Measurements from ENCODE around the gene ERO1B.

The ERO1B gene

GRCh38 chr1:236181059-236181458, 100.7 kb downstream of the ERO1B start:
- Histone ChIP-seq H3K36me3 (ENCODE audit: control insufficient read depth in 1 of 2, insufficient read depth in 2 of 2, low read length in 2 of 2) (peaks cover 0 to 2% of the 10 kb centered on the region in 2 experiments), H3K79me1 (ENCODE audit: low read length) (no peaks in the 10 kb centered on the region), H2AK5ac (ENCODE audit: low read length) (no peak overlapping the region), H3K79me2 (ENCODE audit: control insufficient read depth, insufficient read depth, low read length, poor library complexity) (no peaks in the 10 kb centered on the region), H3K4me1 (ENCODE audit: control insufficient read depth in 1 of 2, insufficient read depth in 2 of 2, low read length in 2 of 2) (no peaks in the 10 kb centered on the region), H3K9me3 (ENCODE audit: insufficient read depth, low read depth, low read length) (no peaks in the 10 kb centered on the region), H4K91ac (ENCODE audit: low read depth, low read length) (no peak overlapping the region), H4K8ac (ENCODE audit: low read depth, low read length) (no peak overlapping the region), H4K12ac (ENCODE audit: low read depth, low read length) (no peak overlapping the region), H3K9ac (ENCODE audit: low read length) (no peak overlapping the region), H3K4ac (ENCODE audit: low read depth, low read length) (no peak overlapping the region), H3K23ac (ENCODE audit: low read length) (no peak overlapping the region), H2BK120ac (ENCODE audit: insufficient read depth, low read length, poor library complexity) (no peak overlapping the region), H3K14ac (ENCODE audit: low read length) (no peak overlapping the region), H2BK12ac (ENCODE audit: low read length) (no peak overlapping the region), H3K4me3 (ENCODE audit: low read depth, low read length) (no peak overlapping the region), H3K27ac (ENCODE audit: low read depth, low read length) (no peak overlapping the region), H3K27me3 (ENCODE audit: insufficient read depth, low read length) (no peaks in the 10 kb centered on the region), H2BK5ac (ENCODE audit: low read depth, low read length, poor library complexity) (no peak overlapping the region), H3K4me2 (ENCODE audit: low read length) (no peak overlapping the region), H3K18ac (ENCODE audit: low read length) (no peak overlapping the region), H2AFZ (ENCODE audit: insufficient read depth, low read length, poor library complexity) (no peak overlapping the region)
- no peak for DNase-seq
- WGBS (ENCODE audit: extremely low coverage, insufficient coverage, insufficient read length): no CpG with 5 or more reads among the region's 3 CpGs

DNA sequence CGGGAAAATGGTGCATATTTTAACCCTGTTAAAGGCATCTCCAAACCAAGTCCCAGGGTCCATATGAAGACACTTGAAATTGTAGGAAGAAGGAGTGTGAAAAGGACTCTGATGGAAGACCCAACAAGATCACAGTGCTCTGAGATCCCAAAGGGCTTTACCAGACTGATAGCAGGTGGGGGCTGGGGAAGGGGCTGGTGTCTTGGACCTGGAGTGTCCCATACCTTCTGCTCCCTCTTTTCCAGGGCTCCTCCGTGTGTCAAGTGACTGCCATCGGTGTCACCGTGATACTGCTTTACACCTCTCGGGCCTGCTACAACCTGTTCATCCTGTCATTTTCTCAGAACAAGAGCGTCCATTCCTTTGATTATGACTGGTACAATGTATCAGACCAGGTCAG, 102.1 kb downstream of the ERO1B start:
- Histone ChIP-seq H3K27me3 (ENCODE audit: insufficient read depth, low read length) (no peaks in the 10 kb centered on the region), H3K23ac (ENCODE audit: low read length) (no peak overlapping the region), H3K18ac (ENCODE audit: low read length) (no peak overlapping the region), H3K4ac (ENCODE audit: low read depth, low read length) (no peak overlapping the region), H3K4me3 (ENCODE audit: low read depth, low read length) (no peak overlapping the region), H2BK120ac (ENCODE audit: insufficient read depth, low read length, poor library complexity) (no peak overlapping the region), H4K8ac (ENCODE audit: low read depth, low read length) (no peak overlapping the region), H2AK5ac (ENCODE audit: low read length) (no peak overlapping the region), H2AFZ (ENCODE audit: insufficient read depth, low read length, poor library complexity) (no peak overlapping the region), H3K14ac (ENCODE audit: low read length) (no peak overlapping the region), H4K12ac (ENCODE audit: low read depth, low read length) (no peak overlapping the region), H2BK5ac (ENCODE audit: low read depth, low read length, poor library complexity) (no peak overlapping the region), H3K4me1 (ENCODE audit: control insufficient read depth in 1 of 2, insufficient read depth in 2 of 2, low read length in 2 of 2) (no peaks in the 10 kb centered on the region), H3K9ac (ENCODE audit: low read length) (no peak overlapping the region), H2BK12ac (ENCODE audit: low read length) (no peak overlapping the region), H3K36me3 (ENCODE audit: control insufficient read depth in 1 of 2, insufficient read depth in 2 of 2, low read length in 2 of 2) (peaks cover 0 to 2% of the 10 kb centered on the region in 2 experiments), H3K79me1 (ENCODE audit: low read length) (no peaks in the 10 kb centered on the region), H3K79me2 (ENCODE audit: control insufficient read depth, insufficient read depth, low read length, poor library complexity) (no peaks in the 10 kb centered on the region), H3K9me3 (ENCODE audit: insufficient read depth, low read depth, low read length) (no peaks in the 10 kb centered on the region), H4K91ac (ENCODE audit: low read depth, low read length) (no peak overlapping the region), H3K4me2 (ENCODE audit: low read length) (no peak overlapping the region), H3K27ac (ENCODE audit: low read depth, low read length) (no peak overlapping the region)
- no CpG with 5 or more reads among the region's 6 CpGs for WGBS (ENCODE audit: extremely low coverage, insufficient coverage, insufficient read length)
- no peak for DNase-seq

DNA sequence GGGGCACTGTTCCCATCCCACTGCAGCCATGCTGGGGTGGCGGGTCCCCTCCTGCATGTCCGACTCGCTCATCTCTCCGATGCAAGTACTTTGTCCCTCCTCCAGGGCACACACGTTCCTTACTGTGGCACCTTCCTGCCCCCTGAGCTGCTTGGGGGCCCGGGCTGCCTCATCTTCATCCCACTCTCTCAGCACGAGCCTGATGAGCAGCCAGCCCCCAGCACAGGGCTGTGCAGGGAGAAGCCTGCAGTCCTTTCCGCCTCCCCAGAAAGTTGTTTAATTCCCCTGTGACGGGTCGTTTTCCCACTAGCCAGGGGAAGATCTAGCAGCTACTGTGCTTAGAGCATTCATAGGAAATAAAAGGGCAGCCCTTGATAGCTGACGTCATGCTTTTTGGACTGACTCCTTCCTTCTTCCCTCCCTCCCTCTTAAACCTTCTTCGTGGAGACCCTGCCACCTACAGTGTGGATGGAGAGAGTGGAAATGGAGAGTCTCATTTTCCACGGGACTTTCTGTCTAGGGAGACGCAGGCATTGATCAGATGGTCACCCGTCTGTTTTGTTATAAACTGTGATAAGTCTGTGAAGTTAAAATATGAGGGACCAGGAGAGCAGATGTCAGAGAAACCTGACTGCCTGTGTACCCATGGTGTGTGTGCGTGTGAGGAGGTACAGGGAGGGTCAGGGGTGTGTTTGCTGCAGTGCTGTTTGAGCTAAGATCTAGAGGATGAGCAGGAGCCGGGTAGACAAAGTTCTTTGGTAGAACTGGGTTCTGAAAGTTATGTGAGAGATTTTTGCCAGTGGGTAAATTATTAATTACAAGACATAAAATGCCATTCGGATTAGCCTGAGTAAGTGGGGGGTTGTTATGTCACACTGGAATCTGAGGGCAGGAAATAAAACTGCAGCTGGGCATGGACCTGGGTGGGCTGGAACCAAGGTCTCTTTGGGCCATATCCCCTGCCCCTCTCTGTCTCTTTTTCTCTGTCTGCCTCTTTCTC, 105.1 kb downstream of the ERO1B start:
- H4K12ac ChIP-seq (ENCODE audit: low read depth, low read length): no peak overlapping the region
- no peak overlapping the region for H3K14ac ChIP-seq (ENCODE audit: low read length)
- no CpG with 5 or more reads among the region's 18 CpGs for WGBS (ENCODE audit: extremely low coverage, insufficient coverage, insufficient read length)
- H4K8ac ChIP-seq (ENCODE audit: low read depth, low read length): no peak overlapping the region
- H3K79me1 ChIP-seq (ENCODE audit: low read length): no peaks in the 10 kb centered on the region
- no peaks in the 10 kb centered on the region for H3K27me3 ChIP-seq (ENCODE audit: insufficient read depth, low read length)
- DNase-seq: no peak
- H2AK5ac ChIP-seq (ENCODE audit: low read length): no peak overlapping the region
- H2BK12ac ChIP-seq (ENCODE audit: low read length): no peak overlapping the region
- H4K91ac ChIP-seq (ENCODE audit: low read depth, low read length): no peak overlapping the region
- no peak overlapping the region for H3K23ac ChIP-seq (ENCODE audit: low read length)
- H3K4me1 ChIP-seq (ENCODE audit: control insufficient read depth in 1 of 2, insufficient read depth in 2 of 2, low read length in 2 of 2): no peaks in the 10 kb centered on the region
- H3K36me3 ChIP-seq (ENCODE audit: control insufficient read depth in 1 of 2, insufficient read depth in 2 of 2, low read length in 2 of 2): peaks cover 0 to 2% of the 10 kb centered on the region in 2 experiments
- H3K79me2 ChIP-seq (ENCODE audit: control insufficient read depth, insufficient read depth, low read length, poor library complexity): no peaks in the 10 kb centered on the region
- no peak overlapping the region for H2BK5ac ChIP-seq (ENCODE audit: low read depth, low read length, poor library complexity)
- H3K9ac ChIP-seq (ENCODE audit: low read length): no peak overlapping the region
- H2BK120ac ChIP-seq (ENCODE audit: insufficient read depth, low read length, poor library complexity): no peak overlapping the region
- no peak overlapping the region for H3K27ac ChIP-seq (ENCODE audit: low read depth, low read length)
- no peaks in the 10 kb centered on the region for H3K9me3 ChIP-seq (ENCODE audit: insufficient read depth, low read depth, low read length)
- H3K4ac ChIP-seq (ENCODE audit: low read depth, low read length): no peak overlapping the region
- no peak overlapping the region for H3K18ac ChIP-seq (ENCODE audit: low read length)
- no peak overlapping the region for H3K4me3 ChIP-seq (ENCODE audit: low read depth, low read length)
- no peak overlapping the region for H2AFZ ChIP-seq (ENCODE audit: insufficient read depth, low read length, poor library complexity)
- no peak overlapping the region for H3K4me2 ChIP-seq (ENCODE audit: low read length)

- H3K4me3 ChIP-seq (ENCODE audit: low read depth, low read length): no peak overlapping the region
Measured at GRCh38 chr1:236175642-236176336, 106.0 kb downstream of the ERO1B start.

More at GRCh38 chr1:236175642-236176336, 106.0 kb downstream of the ERO1B start:
- Histone ChIP-seq H4K8ac (ENCODE audit: low read depth, low read length) (no peak overlapping the region), H3K36me3 (ENCODE audit: control insufficient read depth in 1 of 2, insufficient read depth in 2 of 2, low read length in 2 of 2) (peaks cover 0 to 2% of the 10 kb centered on the region in 2 experiments), H3K14ac (ENCODE audit: low read length) (no peak overlapping the region), H3K18ac (ENCODE audit: low read length) (no peak overlapping the region), H2AK5ac (ENCODE audit: low read length) (no peak overlapping the region), H2AFZ (ENCODE audit: insufficient read depth, low read length, poor library complexity) (no peak overlapping the region), H3K4ac (ENCODE audit: low read depth, low read length) (no peak overlapping the region), H3K27me3 (ENCODE audit: insufficient read depth, low read length) (no peaks in the 10 kb centered on the region), H3K9me3 (ENCODE audit: insufficient read depth, low read depth, low read length) (no peaks in the 10 kb centered on the region), H2BK120ac (ENCODE audit: insufficient read depth, low read length, poor library complexity) (no peak overlapping the region), H3K79me1 (ENCODE audit: low read length) (no peaks in the 10 kb centered on the region), H4K91ac (ENCODE audit: low read depth, low read length) (no peak overlapping the region), H3K27ac (ENCODE audit: low read depth, low read length) (no peak overlapping the region), H3K9ac (ENCODE audit: low read length) (no peak overlapping the region), H3K4me1 (ENCODE audit: control insufficient read depth in 1 of 2, insufficient read depth in 2 of 2, low read length in 2 of 2) (no peaks in the 10 kb centered on the region), H3K4me2 (ENCODE audit: low read length) (no peak overlapping the region), H4K12ac (ENCODE audit: low read depth, low read length) (no peak overlapping the region), H2BK12ac (ENCODE audit: low read length) (no peak overlapping the region), H3K79me2 (ENCODE audit: control insufficient read depth, insufficient read depth, low read length, poor library complexity) (no peaks in the 10 kb centered on the region), H2BK5ac (ENCODE audit: low read depth, low read length, poor library complexity) (no peak overlapping the region), H3K23ac (ENCODE audit: low read length) (no peak overlapping the region)
- WGBS (ENCODE audit: extremely low coverage, insufficient coverage, insufficient read length): no CpG with 5 or more reads among the region's 12 CpGs
- no peak for DNase-seq

Measured in trophoblast cell (in vitro differentiated cells and primary cell).